K562 (cell line): Measurements from ENCODE around the gene TUBB4B. TPM values are rescaled to one million over a fixed set of nuclear protein-coding genes. Genes with fewer than 3 reads are reported as not detected.
A peak's percentile ranks its signal among the peaks of the same experiment; 100 is the strongest.

Source experiments
- ATAC-seq: fragments of 200-7000 bp; cut with Tn5 transposase; 3 replicates; pipeline ENCODE4 v1.9.1; 2020; ENCODE audit warnings: moderate library complexity
- BruUV-seq: library from RNA; stranded (reverse); fragments of 400-500 nt; replicated peaks from 2 replicates; lab custom pipeline; 2021; lab: Mats Ljungman, UMichigan
- CTCF ChIA-PET: fragments of 300-600 bp; formaldehyde crosslinking; extraction: SDS; loops from one replicate; lab custom pipeline; 2021; ENCODE audit warnings: low intra/inter-chr PET ratio; lab: Yijun Ruan, JAX
- POLR2A ChIA-PET: fragments of 300-600, 350-650 bp; sonication (Branson Sonifier 250); formaldehyde crosslinking; extraction: SDS; loops from one replicate; lab custom pipeline; 2021; ENCODE audit warnings: antibody characterized with exemption, inconsistent platforms; lab: Yijun Ruan, JAX
- DNase-seq, 4 experiments: peaks; one replicate each; pipeline versions ENCODE4 v3.0.0 to v3.0.0-alpha.2; 2011 to 2018; ENCODE audit warnings: low spot score in 3 of 4, mixed read lengths in 3 of 4; ENCODE audit errors: extremely low read depth in 1 of 4
- FAIRE-seq: peaks from 2 replicates; lab custom pipeline; 2011; peaks lifted over from hg19 to GRCh38; lab: Jason Lieb, UNC
- H2AFZ ChIP-seq: 2 replicates; pipeline ENCODE4 v1.6.0; 2011; ENCODE audit warnings: low read depth, low read length, control low read depth, inconsistent platforms
- H3K27ac ChIP-seq: fragments of 200-600 bp; 3 replicates; pipeline ENCODE4 v1.8.0; 2011; ENCODE audit warnings: low read depth, mild to moderate bottlenecking, control low read depth, inconsistent platforms, low read length, moderate library complexity, mixed read lengths; ENCODE audit errors: extremely low read depth
- H3K27me3 ChIP-seq, 2 experiments: fragments of 300-600 bp in 1 of 2; 2 replicates in 1 of 2; 3 replicates in 1 of 2; pipeline versions ENCODE4 v1.6.0 to v1.8.0; 2011; ENCODE audit warnings: inconsistent platforms in 2 of 2, low read length in 2 of 2, mild to moderate bottlenecking in 1 of 2, mixed read lengths in 1 of 2, moderate library complexity in 1 of 2; ENCODE audit not compliant: control insufficient read depth in 2 of 2, insufficient read depth in 2 of 2
- H3K36me3 ChIP-seq: fragments of 300-600 bp; 3 replicates; pipeline ENCODE4 v1.8.0; 2011; ENCODE audit warnings: mild to moderate bottlenecking, low read length, inconsistent platforms; ENCODE audit not compliant: control insufficient read depth, insufficient read depth
- H3K4me1 ChIP-seq, 2 experiments: fragments of 200-600 bp in 1 of 2; replicated peaks in 1 of 2; 2 replicates in 1 of 2; 3 replicates in 1 of 2; pipeline versions ENCODE4 v1.5.1 to v1.8.0; 2011; ENCODE audit warnings: inconsistent platforms in 2 of 2, low read length in 2 of 2, mild to moderate bottlenecking in 1 of 2, mixed read lengths in 1 of 2, moderate library complexity in 1 of 2; ENCODE audit not compliant: control insufficient read depth in 2 of 2, insufficient read depth in 2 of 2
- H3K4me2 ChIP-seq: 2 replicates; pipeline ENCODE4 v1.6.1; 2011; ENCODE audit warnings: low read length, control low read depth, inconsistent platforms, mixed read lengths; ENCODE audit not compliant: insufficient read depth
- H3K4me3 ChIP-seq: fragments of 200-600 bp; sonication (generic), shearing (Covaris generic); 2 replicates; pipeline ENCODE4 v1.5.1; 2016; ENCODE audit warnings: control low read depth, inconsistent platforms
- H3K79me2 ChIP-seq: fragments of 200-600 bp; 3 replicates; pipeline ENCODE4 v1.8.0; 2011; ENCODE audit warnings: low read length, inconsistent platforms; ENCODE audit not compliant: control insufficient read depth, insufficient read depth
- H3K9ac ChIP-seq, 2 experiments: 2 replicates each; pipeline versions ENCODE4 v1.6.0 to v1.6.1; 2011; ENCODE audit warnings: low read depth in 2 of 2, low read length in 2 of 2, control low read depth in 1 of 2, inconsistent platforms in 1 of 2, mild to moderate bottlenecking in 1 of 2, mixed read lengths in 1 of 2; ENCODE audit not compliant: insufficient read depth in 1 of 2
- H3K9me1 ChIP-seq: one replicate; pipeline ENCODE4 v1.6.0; 2011; ENCODE audit warnings: inconsistent platforms, mild to moderate bottlenecking, low read length, moderate library complexity; ENCODE audit not compliant: control insufficient read depth, insufficient read depth
- H3K9me3 ChIP-seq: replicated peaks from 2 replicates; pipeline ENCODE4 v1.5.1; 2011; ENCODE audit warnings: low read depth, low read length, inconsistent platforms; ENCODE audit not compliant: control insufficient read depth, insufficient read depth
- H4K20me1 ChIP-seq: replicated peaks from 2 replicates; pipeline ENCODE4 v1.6.1; 2011; ENCODE audit warnings: low read length, inconsistent platforms, mixed read lengths; ENCODE audit not compliant: control insufficient read depth, insufficient read depth
- BHLHE40 ChIP-seq: IDR thresholded peaks from 2 replicates; pipeline ENCODE4 v1.6.1; 2011; ENCODE audit warnings: low read length, improper control_type of control experiment
- CBX2 ChIP-seq: fragments of 200-600 bp; sonication (generic); IDR thresholded peaks from one replicate; pipeline ENCODE4 v1.6.1; 2012; ENCODE audit warnings: mild to moderate bottlenecking, low read length, inconsistent platforms; ENCODE audit not compliant: insufficient read depth, poor library complexity, severe bottlenecking
- DPF2 ChIP-seq: fragments of 450-650 bp; IDR thresholded peaks from 2 replicates; pipeline ENCODE4 v1.6.1; 2016
- ELF2 ChIP-seq: fragments of 250-450 bp; sonication (Bioruptor Pico); IDR thresholded peaks from 2 replicates; pipeline ENCODE4 v1.5.0; 2021; ENCODE audit warnings: mild to moderate bottlenecking
- ERF ChIP-seq: fragments of 450-650 bp; formaldehyde crosslinking; IDR thresholded peaks from 2 replicates; pipeline ENCODE4 v1.4.0; 2020; ENCODE audit warnings: mild to moderate bottlenecking, mixed read lengths
- PRMT5 ChIP-seq: sonication (generic); formaldehyde crosslinking; IDR thresholded peaks from 2 replicates; pipeline ENCODE4 v1.5.0; 2020; ENCODE audit warnings: missing genetic modification reagents
- RBM22 ChIP-seq: fragments of 200-400 bp; formaldehyde crosslinking; IDR thresholded peaks from 2 replicates; pipeline ENCODE4 v1.6.1; 2018; ENCODE audit warnings: low read length, low read depth; ENCODE audit not compliant: poor library complexity, severe bottlenecking
- SUPT5H ChIP-seq: fragments of 450-650 bp; IDR thresholded peaks from 2 replicates; pipeline ENCODE4 v1.6.1; 2016
- TEAD4 ChIP-seq, 2 experiments: sonication (generic) in 1 of 2; formaldehyde crosslinking in 1 of 2; IDR thresholded peaks; 2 replicates each; pipeline versions ENCODE4 v1.6.1 to v1.8.0; 2012 to 2022; ENCODE audit warnings: borderline replicate concordance in 1 of 2, inconsistent platforms in 1 of 2, low read length in 1 of 2, mild to moderate bottlenecking in 1 of 2, missing genetic modification reagents in 1 of 2
- TGIF2 ChIP-seq: sonication (generic); formaldehyde crosslinking; IDR thresholded peaks from 2 replicates; pipeline ENCODE4 v1.8.1; 2022; ENCODE audit warnings: mild to moderate bottlenecking, missing genetic modification reagents, moderate library complexity
- XRCC4 ChIP-seq: IDR thresholded peaks from one replicate; pipeline ENCODE4 v1.6.1; 2011; ENCODE audit not compliant: insufficient read depth, insufficient read length; ENCODE audit errors: extremely low read depth
- ZNF146 ChIP-seq: IDR thresholded peaks from one replicate; pipeline ENCODE4 v1.6.1; 2018; ENCODE audit warnings: missing compliant biosample characterization; ENCODE audit not compliant: unreplicated experiment
- ZNF408 ChIP-seq: fragments of 250-450 bp; sonication (Bioruptor Pico); IDR thresholded peaks from 2 replicates; pipeline ENCODE4 v1.4.0; 2020; ENCODE audit warnings: low read depth, mild to moderate bottlenecking, moderate library complexity
- ZNF778 ChIP-seq: fragments of 450-650 bp; formaldehyde crosslinking; IDR thresholded peaks from 2 replicates; pipeline ENCODE4 v1.4.0; 2020; ENCODE audit warnings: mild to moderate bottlenecking, moderate library complexity
- ZSCAN32 ChIP-seq: fragments of 450-650 bp; formaldehyde crosslinking; IDR thresholded peaks from 2 replicates; pipeline ENCODE4 v1.4.0; 2020; ENCODE audit warnings: mild to moderate bottlenecking, moderate library complexity
- whole genome bisulfite sequencing: fragments of 100-300 bp; shearing (Covaris generic); methylation state at CpG from one replicate; pipeline ENCODE4 v1.1.6; 2016; ENCODE audit warnings: low coverage, mixed read lengths; ENCODE audit not compliant: insufficient coverage; ENCODE audit errors: missing lambda C conversion rate; 5-methylcytosine and 5-hydroxymethylcytosine counted together
- in situ Hi-C: fragments of 300-500 bp; cut with MboI; formaldehyde crosslinking; loops from 4 replicates; pipeline ENCODE4 v1.15.0; 2018; ENCODE audit warnings: inconsistent platforms, mixed read lengths
- intact Hi-C: fragments of 100-400 bp; cut with micrococcal nuclease; formaldehyde crosslinking; loops from 2 replicates; pipeline ENCODE4 v1.14.2; 2022
- polyA plus RNA-seq, 8 experiments: library from polyadenylated mRNA; depleted of rRNA in 4 of 8; stranded (reverse) in 5 of 8; unstranded in 3 of 8; fragments of >200 nt; fragmentation: Nextera tagmentation in 2 of 8; fragmentation: Illumina TruSeq in 1 of 8; extraction: Ambion mirVana in 2 of 8; extraction: Trizol in 1 of 8; gene quantifications; 2 replicates each; pipeline versions ENCODE4 v1.2.1 to v1.2.3, GENCODE V29; 2011 to 2014; ENCODE audit warnings: inconsistent platforms in 1 of 8, missing spikeins in 1 of 8
- total RNA-seq, 7 experiments: library from RNA; depleted of rRNA in 6 of 7; stranded (reverse); fragments of >200 nt in 6 of 7; fragmentation: Illumina TruSeq in 2 of 7; extraction: Trizol in 2 of 7; gene quantifications; 2 replicates each; pipeline versions ENCODE4 v1.2.1 to v1.2.3, GENCODE V29; 2011 to 2021; ENCODE audit warnings: low replicate concordance in 1 of 7
- TF ChIP-seq, protein P1 (sequence below): fragments of 450-650 bp; IDR thresholded peaks from 2 replicates; pipeline ENCODE4 v1.6.1; 2016
- TF ChIP-seq, protein P2 (sequence below): sonication (generic); formaldehyde crosslinking; IDR thresholded peaks from 2 replicates; pipeline ENCODE4 v1.8.0; 2022; ENCODE audit warnings: missing genetic modification reagents, mild to moderate bottlenecking, moderate library complexity, borderline replicate concordance
- TF ChIP-seq, protein P3 (sequence below): sonication (generic); formaldehyde crosslinking; IDR thresholded peaks from 2 replicates; pipeline ENCODE4 v1.9.0; 2022; ENCODE audit warnings: mild to moderate bottlenecking, missing genetic modification reagents

Gene TUBB4B
- total and polyA plus RNA-seq, 9 of the 15 experiments (the other 6 are each of a cell fraction or from before 2014, with no cell fraction given), result 24.1 to 443 (median 268) TPM

DNA sequence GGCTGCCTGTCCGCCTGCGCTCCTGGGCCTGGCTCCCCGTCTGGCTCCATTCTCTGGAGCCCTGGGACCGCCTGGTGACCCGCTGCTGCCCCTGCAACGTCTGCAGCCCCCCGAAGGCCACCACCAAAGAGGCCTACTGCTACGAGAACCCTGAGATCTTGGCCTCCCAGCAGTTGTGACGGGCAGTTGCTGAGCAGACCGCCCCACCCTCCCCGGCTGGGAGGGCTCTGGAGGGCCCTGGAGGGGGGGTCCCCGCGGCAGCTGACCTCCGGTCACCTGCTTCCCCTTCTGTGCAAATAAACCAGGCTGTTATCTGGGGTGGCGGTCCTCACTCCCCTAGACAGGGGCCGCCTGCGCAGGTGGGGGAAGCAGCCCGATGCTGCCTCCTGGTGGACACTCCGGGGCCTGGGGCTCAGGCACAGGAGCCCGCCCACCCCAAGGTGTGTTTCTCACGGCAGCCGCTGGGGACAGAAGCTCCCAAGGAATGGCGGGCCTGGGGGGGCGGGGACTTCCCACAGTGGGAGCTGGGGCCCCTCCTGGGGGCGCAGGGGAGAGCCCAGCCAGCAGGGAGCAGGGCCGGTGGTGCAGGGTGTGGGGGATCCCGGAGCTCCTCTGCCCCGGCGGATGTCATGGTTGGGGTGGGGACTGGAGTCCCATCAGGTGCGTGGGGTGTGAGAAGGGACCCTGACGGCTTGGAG lies 4.7 kb upstream of the TUBB4B start:
- H3K79me2 ChIP-seq, result peaks cover 30% of the 10 kb centered on the region
- in situ Hi-C loops (loop anchor here (25.0 kb wide), 1 partner anchor 449 kb away; the partner anchor contains the start of genes CCDC183 and TMEM141), intact Hi-C loops (no loop called here)
- peak overlapping the region; percentile 42 for H3K27ac ChIP-seq
- FAIRE-seq, result peak; percentile 95
- H3K9me3 ChIP-seq, result no peaks in the 10 kb centered on the region
- H4K20me1 ChIP-seq, result no peaks in the 10 kb centered on the region
- DNase-seq, result peak; percentile 91 to 97 (median 94)
- no peaks in the 10 kb centered on the region for H3K27me3 ChIP-seq
- ATAC-seq, result peak; percentile 73
- CTCF ChIA-PET, result interaction anchor here (0.6 to 1.6 kb wide), 7 partner anchors 19 to 207 kb away, joined by 3 to 11 read pairs (median 4); partner anchors contain the start of genes ANAPC2, NELFB, NPDC1 and SSNA1
- H3K9me1 ChIP-seq, result peaks cover 4% of the 10 kb centered on the region
- no peak overlapping the region for H3K4me3 ChIP-seq
- no peak overlapping the region for H2AFZ ChIP-seq
- 7% methylated on average over 14 of the region's 31 CpGs for WGBS
- peaks cover 4% of the 10 kb centered on the region; the same call in 1 of the 3 replicates for H3K36me3 ChIP-seq
- H3K4me1 ChIP-seq, result peaks cover 16 to 92% of the 10 kb centered on the region in 2 experiments
- BruUV-seq, result no TSS peak
- H3K4me2 ChIP-seq, result peak overlapping the region; percentile 40
- POLR2A ChIA-PET, result interaction anchor here (0.6 to 1.3 kb wide), 5 partner anchors 41 to 233 kb away, joined by 3 to 5 read pairs (median 4); partner anchors contain the start of gene TOR4A
- H3K9ac ChIP-seq, result peak overlapping the region; percentile 9 to 88; a peak in 2 of 4 replicates
- TF ChIP-seq PRMT5 (CRISPR knock-in tag), result no peak
- TF ChIP-seq SUPT5H, result no peak
- TF ChIP-seq ERF, result 0 out of 2 replicates have a peak, but pooled peaks have one; percentile 9
- peak; percentile 94 for TF ChIP-seq BHLHE40
- TF ChIP-seq, protein P1, sequence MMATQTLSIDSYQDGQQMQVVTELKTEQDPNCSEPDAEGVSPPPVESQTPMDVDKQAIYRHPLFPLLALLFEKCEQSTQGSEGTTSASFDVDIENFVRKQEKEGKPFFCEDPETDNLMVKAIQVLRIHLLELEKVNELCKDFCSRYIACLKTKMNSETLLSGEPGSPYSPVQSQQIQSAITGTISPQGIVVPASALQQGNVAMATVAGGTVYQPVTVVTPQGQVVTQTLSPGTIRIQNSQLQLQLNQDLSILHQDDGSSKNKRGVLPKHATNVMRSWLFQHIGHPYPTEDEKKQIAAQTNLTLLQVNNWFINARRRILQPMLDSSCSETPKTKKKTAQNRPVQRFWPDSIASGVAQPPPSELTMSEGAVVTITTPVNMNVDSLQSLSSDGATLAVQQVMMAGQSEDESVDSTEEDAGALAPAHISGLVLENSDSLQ, result peak; percentile 74
- peak; percentile 40 for TF ChIP-seq RBM22
- TF ChIP-seq, protein P2, sequence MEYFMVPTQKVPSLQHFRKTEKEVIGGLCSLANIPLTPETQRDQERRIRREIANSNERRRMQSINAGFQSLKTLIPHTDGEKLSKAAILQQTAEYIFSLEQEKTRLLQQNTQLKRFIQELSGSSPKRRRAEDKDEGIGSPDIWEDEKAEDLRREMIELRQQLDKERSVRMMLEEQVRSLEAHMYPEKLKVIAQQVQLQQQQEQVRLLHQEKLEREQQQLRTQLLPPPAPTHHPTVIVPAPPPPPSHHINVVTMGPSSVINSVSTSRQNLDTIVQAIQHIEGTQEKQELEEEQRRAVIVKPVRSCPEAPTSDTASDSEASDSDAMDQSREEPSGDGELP (CRISPR knock-in tag), result peak; percentile 97
- no peak for TF ChIP-seq ZSCAN32 (CRISPR knock-in tag)
- TF ChIP-seq ZNF408 (CRISPR knock-in tag), result no peak
- no peak for TF ChIP-seq CBX2
- no peak for TF ChIP-seq TGIF2
- no peak for TF ChIP-seq XRCC4
- TF ChIP-seq, protein P3, sequence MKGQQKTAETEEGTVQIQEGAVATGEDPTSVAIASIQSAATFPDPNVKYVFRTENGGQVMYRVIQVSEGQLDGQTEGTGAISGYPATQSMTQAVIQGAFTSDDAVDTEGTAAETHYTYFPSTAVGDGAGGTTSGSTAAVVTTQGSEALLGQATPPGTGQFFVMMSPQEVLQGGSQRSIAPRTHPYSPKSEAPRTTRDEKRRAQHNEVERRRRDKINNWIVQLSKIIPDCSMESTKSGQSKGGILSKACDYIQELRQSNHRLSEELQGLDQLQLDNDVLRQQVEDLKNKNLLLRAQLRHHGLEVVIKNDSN (CRISPR knock-in tag), result peak; percentile 70; the same call in 1 of the 2 replicates
- peak; percentile 76 for TF ChIP-seq DPF2
- TF ChIP-seq ZNF778 (CRISPR knock-in tag), result no peak
- 0 out of 2 replicates have a peak, but pooled peaks have one; percentile 50 for TF ChIP-seq ELF2 (CRISPR knock-in tag)
- no peak for TF ChIP-seq ZNF146 (CRISPR knock-in tag)
- TF ChIP-seq TEAD4 (IDR thresholded peaks at IDR 0.05; ENCODE audit: low read length), result peak; percentile 68
- TF ChIP-seq TEAD4 (CRISPR knock-in tag; IDR thresholded peaks at IDR 0.05; ENCODE audit: borderline replicate concordance), result no peak
